Stomach (tissue), 9 donors: ENCODE measurements around the gene PWWP2B. TPM values are rescaled to one million over a fixed set of nuclear protein-coding genes. Genes with fewer than 3 reads are reported as not detected.
A peak's percentile ranks its signal among the peaks of the same experiment; 100 is the strongest.

Source experiments
- DNase-seq, 2 donors: peaks; one replicate each; pipeline versions ENCODE4 v3.0.0 to v3.0.0-alpha.2; 2013 to 2019
- H3K27ac ChIP-seq, 5 donors: fragments of 200-600 bp in 4 of 5; sonication (generic) in 4 of 5; one replicate each; pipeline ENCODE4 v1.5.1; 2013 to 2019; ENCODE audit warnings: mild to moderate bottlenecking in 1 of 5, moderate library complexity in 1 of 5
- H3K27me3 ChIP-seq, 3 donors: fragments of 200-600 bp; sonication (generic); one replicate each; pipeline ENCODE4 v1.5.1; 2017 to 2019; ENCODE audit warnings: mixed run types in 1 of 3
- H3K36me3 ChIP-seq, 4 donors: fragments of 200-600 bp; sonication (generic); 1 replicate in 3 of 4; 2 replicates in 1 of 4; pipeline ENCODE4 v1.5.1; 2016 to 2019
- H3K4me1 ChIP-seq, 4 donors: fragments of 200-600 bp; sonication (generic); one replicate each; pipeline ENCODE4 v1.5.1; 2016 to 2019
- H3K4me3 ChIP-seq, 4 donors: fragments of 200-600 bp; sonication (generic) in 3 of 4; one replicate each; pipeline ENCODE4 v1.5.1; 2016 to 2019; ENCODE audit warnings: mild to moderate bottlenecking in 1 of 4
- H3K9me3 ChIP-seq, 4 donors: fragments of 200-600 bp; sonication (generic); one replicate each; pipeline ENCODE4 v1.5.1; 2016 to 2019
- CTCF ChIP-seq, 7 experiments: fragments of 450-650 bp in 4 of 7; fragments of 200-600 bp in 3 of 7; sonication (generic) in 3 of 7; IDR thresholded peaks; one replicate each; pipeline ENCODE4 v1.5.1; 2016 to 2019; ENCODE audit warnings: antibody characterized with exemption in 7 of 7, control low read depth in 2 of 7, mild to moderate bottlenecking in 1 of 7
- EP300 ChIP-seq: sonication (generic); formaldehyde crosslinking; IDR thresholded peaks from one replicate; pipeline ENCODE4 v1.6.1; 2017; ENCODE audit warnings: antibody characterized with exemption
- POLR2A ChIP-seq, 4 donors: fragments of 450-650 bp; IDR thresholded peaks; one replicate each; pipeline ENCODE4 v1.6.1; 2016; ENCODE audit warnings: antibody characterized with exemption in 4 of 4, control low read depth in 2 of 4, mild to moderate bottlenecking in 1 of 4, moderate library complexity in 1 of 4
- POLR2AphosphoS5 ChIP-seq, 3 donors: sonication (generic); formaldehyde crosslinking; IDR thresholded peaks; one replicate each; pipeline ENCODE4 v1.6.1; 2016; ENCODE audit warnings: antibody characterized with exemption in 3 of 3
- WGBS, 5 donors: extraction: QIAGEN DNeasy Blood & Tissue Kit in 3 of 5; methylation state at CpG; one replicate each; pipeline versions ENCODE4 v1.1.5 to v1.1.7; 2013 to 2018; 5-methylcytosine and 5-hydroxymethylcytosine counted together
- intact Hi-C: fragments of 100-400 bp; cut with DNase I; formaldehyde crosslinking; loops from one replicate; pipeline ENCODE4 v1.15.1; 2023; ENCODE audit warnings: low total_unique reads
- polyA plus RNA-seq, 3 donors: library from polyadenylated mRNA; stranded (reverse); fragments of 200-250 nt; gene quantifications; one replicate each; pipeline ENCODE4 v1.2.3, GENCODE V29; 2013
- total RNA-seq, 5 donors: library from RNA; depleted of rRNA; stranded (reverse); fragments of >200 nt; gene quantifications; one replicate each; pipeline versions ENCODE4 v1.1.0 to v1.2.3, GENCODE V29; 2014 to 2016
- donor health status: healthy with polysubstance abuse.
- donor health status: Bipolar disorder and iron deficiency.
- donor health status: healthy.

PWWP2B gene
- total and polyA plus RNA-seq, 8 donors = 8.5 to 167 (median 22.8) TPM

DNA sequence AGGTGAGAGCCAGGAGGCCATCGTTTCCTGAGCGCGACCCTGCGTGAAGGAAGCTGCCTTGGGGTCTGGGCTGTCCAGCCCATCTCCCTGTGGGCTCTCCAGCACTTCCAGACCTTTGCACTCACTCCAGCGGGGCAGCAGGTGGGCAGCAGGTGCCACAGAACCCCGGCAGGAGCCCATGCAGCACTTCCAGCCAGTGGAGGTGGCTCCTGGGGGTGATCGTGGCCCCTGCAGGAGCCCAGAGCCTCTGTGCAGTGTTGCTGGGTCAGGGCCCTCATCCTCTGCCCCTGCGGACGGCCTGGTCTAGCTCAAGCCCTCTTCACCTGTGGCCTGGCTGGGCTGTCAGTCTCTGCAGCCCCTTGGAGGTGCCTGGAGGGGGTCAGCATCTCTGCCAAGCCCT, 59.9 kb downstream of the PWWP2B start:
- TF ChIP-seq EP300 (no peak), CTCF (IDR thresholded peaks at IDR 0.05) (no peak), POLR2AphosphoS5 (IDR thresholded peaks at IDR 0.05) (no peak), POLR2A (IDR thresholded peaks at IDR 0.05) (no peak)
- H3K4me3 ChIP-seq = no peak overlapping the region
- no peak for DNase-seq
- peaks cover 48 to 82% (median 68%) of the 10 kb centered on the region in 4 donors for H3K4me1 ChIP-seq
- H3K27me3 ChIP-seq = peaks cover 0 to 10% (median 0%) of the 10 kb centered on the region in 3 donors
- no peak overlapping the region for H3K27ac ChIP-seq
- 87 to 98% (median 93%) methylated on average over 5 to 9 of the region's 9 CpGs; no CpG with 5 or more reads in 1 of the 5 donors for WGBS, 5 donors
- H3K9me3 ChIP-seq = no peaks in the 10 kb centered on the region
- intact Hi-C loops = loop anchor here (5.0 to 10.0 kb wide), 2 partner anchors 180 to 232 kb away; no protein-coding TSS in a partner anchor
- no peaks in the 10 kb centered on the region for H3K36me3 ChIP-seq

DNA sequence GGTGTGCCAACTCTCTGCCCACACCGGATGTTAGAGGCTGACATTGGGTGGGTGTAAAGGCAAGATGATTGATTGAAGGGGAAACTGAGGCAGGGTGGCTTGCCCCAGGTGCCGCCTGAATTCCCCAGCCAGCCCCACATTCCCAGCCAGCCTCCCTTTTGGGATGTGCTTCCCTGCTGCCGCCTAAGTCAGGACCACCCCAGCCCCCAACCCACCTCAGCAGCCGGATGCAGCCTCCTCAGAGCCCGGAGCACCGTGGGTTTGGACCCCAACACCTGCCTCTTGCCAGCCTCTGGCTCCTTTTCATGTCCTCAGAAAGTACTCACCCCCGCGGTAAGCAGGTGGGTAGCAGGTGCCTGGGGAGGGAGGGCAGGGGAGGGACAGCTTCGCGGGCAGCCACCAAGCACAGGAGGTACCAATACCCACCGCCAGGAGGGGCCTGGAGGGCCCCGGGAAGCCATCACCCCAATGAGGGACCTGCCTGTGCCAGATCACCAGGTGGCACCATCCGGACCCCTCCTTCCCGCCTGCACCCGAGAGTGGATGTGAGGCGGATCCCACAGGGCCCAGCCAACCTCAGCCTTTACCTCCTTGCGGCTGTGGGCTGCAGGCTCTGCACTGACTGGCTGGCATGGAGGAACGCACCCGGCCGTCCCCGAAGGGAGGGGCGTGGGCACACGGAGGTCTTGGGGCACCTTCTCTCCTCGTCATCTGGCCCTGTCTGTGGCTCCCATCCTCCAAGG, 60.5 kb downstream of the PWWP2B start:
- intact Hi-C loops = loop anchor here (5.0 to 10.0 kb wide), 2 partner anchors 180 to 233 kb away; no protein-coding TSS in a partner anchor
- no peak overlapping the region for H3K27ac ChIP-seq
- peaks cover 44 to 82% (median 68%) of the 10 kb centered on the region in 4 donors for H3K4me1 ChIP-seq
- 72 to 81% (median 77%) methylated on average over 20 to 24 of the region's 24 CpGs for WGBS, 5 donors
- TF ChIP-seq POLR2A (IDR thresholded peaks at IDR 0.05) (no peak), POLR2AphosphoS5 (IDR thresholded peaks at IDR 0.05) (no peak), CTCF (IDR thresholded peaks at IDR 0.05) (no peak), EP300 (no peak)
- peaks cover 0 to 10% (median 0%) of the 10 kb centered on the region in 3 donors for H3K27me3 ChIP-seq
- DNase-seq = no peak
- no peak overlapping the region for H3K4me3 ChIP-seq
- H3K9me3 ChIP-seq = no peaks in the 10 kb centered on the region
- H3K36me3 ChIP-seq = no peaks in the 10 kb centered on the region

- intact Hi-C loops = loop anchor here (5.0 to 10.0 kb wide), 2 partner anchors 179 to 233 kb away; no protein-coding TSS in a partner anchor
- Histone ChIP-seq H3K9me3 (no peaks in the 10 kb centered on the region), H3K4me1 (peaks cover 40 to 80% (median 68%) of the 10 kb centered on the region in 4 donors), H3K36me3 (no peaks in the 10 kb centered on the region), H3K27ac (peak overlapping the region in 2 of 5 donors; percentile 47 to 63), H3K27me3 (peaks cover 0 to 10% (median 0%) of the 10 kb centered on the region in 3 donors), H3K4me3 (no peak overlapping the region)
- no peak for DNase-seq
- WGBS, 5 donors = 53 to 72% (median 59%) methylated on average over 5 to 19 of the region's 19 CpGs
- no peak for TF ChIP-seq POLR2AphosphoS5 (IDR thresholded peaks at IDR 0.05)
Measured at GRCh38 chr10:132458071-132458585, 61.1 kb downstream of the PWWP2B start.

DNA sequence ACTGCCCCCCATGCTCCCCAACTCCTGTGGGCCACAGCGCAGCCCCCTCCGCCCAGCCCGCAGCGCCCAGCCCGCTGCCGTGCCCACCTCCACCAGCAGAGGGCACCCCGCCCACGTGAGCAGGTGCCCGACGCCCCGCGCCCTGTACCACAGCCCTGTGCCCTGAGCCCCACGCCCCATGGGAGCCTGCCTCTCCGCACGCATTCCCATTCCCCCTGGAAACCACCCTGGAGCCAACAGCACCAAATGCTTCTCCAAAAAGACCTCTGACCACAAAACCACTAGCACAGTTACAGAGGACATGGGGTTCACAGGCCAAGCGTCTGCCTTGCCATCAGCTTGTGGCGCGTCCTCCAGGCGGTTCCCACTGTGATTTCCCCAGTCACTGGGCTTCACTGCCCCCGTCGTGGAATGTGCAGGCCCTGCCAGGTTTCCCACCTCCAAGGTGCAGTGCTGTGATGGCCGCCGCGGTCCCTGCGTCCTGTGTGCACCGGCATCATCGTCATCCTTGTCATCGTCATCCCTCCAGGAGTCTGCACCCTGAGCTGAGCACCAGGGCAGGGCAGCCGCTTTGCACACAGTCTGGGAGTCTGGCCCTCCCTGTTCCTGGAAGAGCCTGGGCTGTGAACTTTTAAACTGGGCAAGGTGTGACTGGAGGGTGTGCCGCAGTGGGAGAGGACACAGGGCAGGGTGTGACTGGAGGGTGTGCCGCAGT, 61.7 kb downstream of the PWWP2B start:
- Histone ChIP-seq H3K9me3 (no peaks in the 10 kb centered on the region), H3K4me3 (no peak overlapping the region), H3K27ac (peak overlapping the region; percentile 25 to 73 (median 61)), H3K36me3 (no peaks in the 10 kb centered on the region), H3K4me1 (peaks cover 41 to 80% (median 67%) of the 10 kb centered on the region in 4 donors), H3K27me3 (peaks cover 0 to 10% (median 0%) of the 10 kb centered on the region in 3 donors)
- peak in 6 of 7 experiments; percentile 27 to 99 (median 94) for TF ChIP-seq CTCF (IDR thresholded peaks at IDR 0.05)
- no peak for TF ChIP-seq EP300
- TF ChIP-seq POLR2A (IDR thresholded peaks at IDR 0.05) = no peak
- TF ChIP-seq POLR2AphosphoS5 (IDR thresholded peaks at IDR 0.05) = peak in 1 of 3 donors; percentile 8
- intact Hi-C loops = loop anchor here (5.0 to 10.0 kb wide), 2 partner anchors 179 to 234 kb away; no protein-coding TSS in a partner anchor
- peak; percentile 71 to 83 for DNase-seq
- 8 to 47% (median 28%) methylated on average over 15 to 31 of the region's 31 CpGs for WGBS, 5 donors
